ENCODE data around the gene THOC2.
A peak's percentile ranks its signal among the peaks of the same experiment; 100 is the strongest.
"Not testable (repeated sequence)": the region's sequence is repeated elsewhere in the genome, so short reads cannot be mapped to it uniquely, and the experiment has no call there.

THOC2 gene

GRCh38 chrX:123736333-123736921 lies 3.6 kb upstream of the THOC2 start:
- peak; percentile 6 for DNase-seq

- DNase-seq, result not testable (repeated sequence)
These were observed 2.3 kb upstream of the THOC2 start for GRCh38 chrX:123735137-123735536.

- not testable (repeated sequence) for DNase-seq
These were observed 1.2 kb upstream of the THOC2 start for GRCh38 chrX:123734079-123734478.

- no peak for DNase-seq
These were observed 724 bp downstream of the THOC2 start for GRCh38 chrX:123731987-123732669.

- no peak for DNase-seq
These were observed 1.4 kb downstream of the THOC2 start for GRCh38 chrX:123731258-123731986.

- DNase-seq, result no peak
These were observed 4.3 kb downstream of the THOC2 start for GRCh38 chrX:123728554-123728953.

- DNase-seq, result no peak
These were observed 4.8 kb downstream of the THOC2 start for GRCh38 chrX:123728016-123728415.

- DNase-seq, result not testable (repeated sequence)
These were observed 10.7 kb downstream of the THOC2 start for GRCh38 chrX:123722193-123722592.

- DNase-seq, result no peak
These were observed 12.4 kb downstream of the THOC2 start for GRCh38 chrX:123720486-123720885.

- no peak for DNase-seq
These were observed 19.0 kb downstream of the THOC2 start for GRCh38 chrX:123713841-123714240.

GRCh38 chrX:123713434-123713833 lies 19.4 kb downstream of the THOC2 start:
- no peak for DNase-seq

- DNase-seq, result not testable (repeated sequence)
These were observed 21.7 kb downstream of the THOC2 start for GRCh38 chrX:123711201-123711600.

GRCh38 chrX:123704781-123705180 lies 28.1 kb downstream of the THOC2 start:
- no peak for DNase-seq

GRCh38 chrX:123698979-123699520 lies 33.8 kb downstream of the THOC2 start:
- DNase-seq, result no peak

- no peak for DNase-seq
These were observed 36.5 kb downstream of the THOC2 start for GRCh38 chrX:123696334-123696733.

GRCh38 chrX:123695242-123695641 lies 37.6 kb downstream of the THOC2 start:
- no peak for DNase-seq

- no peak for DNase-seq
These were observed 41.1 kb downstream of the THOC2 start for GRCh38 chrX:123691776-123692175.

- no peak for DNase-seq
These were observed 44.3 kb downstream of the THOC2 start for GRCh38 chrX:123688524-123688923.

GRCh38 chrX:123685232-123685631 lies 47.6 kb downstream of the THOC2 start:
- no peak for DNase-seq

GRCh38 chrX:123682186-123682585 lies 50.7 kb downstream of the THOC2 start:
- no peak for DNase-seq

GRCh38 chrX:123679733-123680460 lies 53.0 kb downstream of the THOC2 start:
- DNase-seq, result not testable (repeated sequence)

GRCh38 chrX:123675154-123675553 lies 57.7 kb downstream of the THOC2 start:
- no peak for DNase-seq

- no peak for DNase-seq
These were observed 59.0 kb downstream of the THOC2 start for GRCh38 chrX:123673813-123674212.

All from kidney glomerular epithelial cell (primary cell).